CD1c-positive myeloid dendritic cell (primary cell): Measurements from ENCODE around the gene RPL22L1.
"Not testable (repeated sequence)": the region's sequence is repeated elsewhere in the genome, so short reads cannot be mapped to it uniquely, and the experiment has no call there.

Source experiments
- DNase-seq: peaks from one replicate; pipeline ENCODE4 v3.0.0-alpha.2; 2016; ENCODE audit errors: extremely low spot score

The RPL22L1 gene

GRCh38 chr3:170869645-170870593 lies at the start of gene RPL22L1:
RPL22L1 (minus strand) TSS chr3:170870195; CDS start chr3:170870167, 28 bp downstream.
- DNase-seq = peak; percentile 99

GRCh38 chr3:170918715-170919114 lies 48.7 kb upstream of the RPL22L1 start:
- no peak for DNase-seq

GRCh38 chr3:170914690-170915089 lies 44.7 kb upstream of the RPL22L1 start:
- no peak for DNase-seq

GRCh38 chr3:170914212-170914611 lies 44.2 kb upstream of the RPL22L1 start:
- no peak for DNase-seq

GRCh38 chr3:170911051-170911450 lies 41.1 kb upstream of the RPL22L1 start:
- DNase-seq = no peak

- no peak for DNase-seq
Measured at GRCh38 chr3:170910542-170910941, 40.5 kb upstream of the RPL22L1 start.

- DNase-seq = no peak
Measured at GRCh38 chr3:170909129-170909903, 39.3 kb upstream of the RPL22L1 start.

- DNase-seq = peak; percentile 96
Measured at GRCh38 chr3:170908235-170909116, 38.5 kb upstream of the RPL22L1 start, which contains the start of gene EIF5A2. EIF5A2 (minus strand) TSS chr3:170908637; CDS start chr3:170907806, 831 bp downstream.

GRCh38 chr3:170907637-170908234 lies 37.7 kb upstream of the RPL22L1 start:
- no peak for DNase-seq

GRCh38 chr3:170905862-170906261 lies 35.9 kb upstream of the RPL22L1 start:
- DNase-seq = no peak

GRCh38 chr3:170903123-170903522 lies 33.1 kb upstream of the RPL22L1 start:
- no peak for DNase-seq

GRCh38 chr3:170899455-170899854 lies 29.5 kb upstream of the RPL22L1 start:
- DNase-seq = no peak

- DNase-seq = no peak
Measured at GRCh38 chr3:170897978-170898377, 28.0 kb upstream of the RPL22L1 start.

GRCh38 chr3:170897199-170897598 lies 27.2 kb upstream of the RPL22L1 start:
- DNase-seq = not testable (repeated sequence)

GRCh38 chr3:170896781-170897180 lies 26.8 kb upstream of the RPL22L1 start:
- DNase-seq = no peak

- DNase-seq = not testable (repeated sequence)
Measured at GRCh38 chr3:170896333-170896732, 26.3 kb upstream of the RPL22L1 start.

GRCh38 chr3:170893895-170894294 lies 23.9 kb upstream of the RPL22L1 start:
- no peak for DNase-seq

GRCh38 chr3:170889630-170890029 lies 19.6 kb upstream of the RPL22L1 start:
- DNase-seq = no peak

- no peak for DNase-seq
Measured at GRCh38 chr3:170889132-170889531, 19.1 kb upstream of the RPL22L1 start.

GRCh38 chr3:170884109-170884930 lies 14.3 kb upstream of the RPL22L1 start:
- DNase-seq = not testable (repeated sequence)
